Neural crest cell (in vitro differentiated cells): ENCODE results near the gene HLA-F. TPM values are rescaled to one million over a fixed set of nuclear protein-coding genes. Genes with fewer than 3 reads are reported as not detected.

Source experiments
- DNase-seq: peaks from one replicate; pipeline ENCODE4 v3.0.0; 2021; ENCODE audit warnings: low read depth, mixed read lengths, low spot score
- H3K27ac Mint-ChIP-seq: one replicate; pipeline ENCODE4 v1.8.0; 2021; ENCODE audit warnings: mild to moderate bottlenecking, mixed read lengths; ENCODE audit not compliant: unreplicated experiment
- H3K27me3 Mint-ChIP-seq: 2 replicates; pipeline ENCODE4 v1.8.0; 2021; ENCODE audit warnings: low read depth, mild to moderate bottlenecking, mixed read lengths
- H3K36me3 Mint-ChIP-seq: 2 replicates; pipeline ENCODE4 v1.8.0; 2021; ENCODE audit warnings: low read depth, mild to moderate bottlenecking, mixed read lengths
- H3K4me1 Mint-ChIP-seq: 2 replicates; pipeline ENCODE4 v1.8.0; 2021; ENCODE audit warnings: mixed read lengths
- H3K4me3 Mint-ChIP-seq: one replicate; pipeline ENCODE4 v1.8.0; 2021; ENCODE audit warnings: mild to moderate bottlenecking, mixed read lengths
- H3K9me3 Mint-ChIP-seq: 2 replicates; pipeline ENCODE4 v1.8.0; 2021; ENCODE audit warnings: mixed read lengths
- CTCF ChIP-seq: fragments of 200-600 bp; sonication (generic); conservative IDR thresholded peaks from 2 replicates; pipeline ENCODE4 v1.5.0; 2021; ENCODE audit warnings: antibody characterized with exemption, mild to moderate bottlenecking
- total RNA-seq: library from RNA; stranded (reverse); gene quantifications from 2 replicates; pipeline ENCODE4 v1.2.1, GENCODE V29; 2021

The HLA-F gene
- total RNA-seq, 1 donor from 2014 or later, result 0.98 TPM

- H3K36me3 Mint-ChIP-seq, result no peaks in the 10 kb centered on the region
- H3K9me3 Mint-ChIP-seq, result no peaks in the 10 kb centered on the region
- no peak overlapping the region for H3K27ac Mint-ChIP-seq
- DNase-seq, result no peak
- no peaks in the 10 kb centered on the region for H3K4me1 Mint-ChIP-seq
- TF ChIP-seq CTCF, result no peak
- no peak overlapping the region for H3K4me3 Mint-ChIP-seq
- H3K27me3 Mint-ChIP-seq, result peaks cover 92% of the 10 kb centered on the region
These were observed 2.0 kb downstream of the HLA-F start for GRCh38 chr6:29724937-29725869.

- H3K36me3 Mint-ChIP-seq, result no peaks in the 10 kb centered on the region
- H3K4me3 Mint-ChIP-seq, result no peak overlapping the region
- DNase-seq, result no peak
These were observed 2.8 kb downstream of the HLA-F start for GRCh38 chr6:29726001-29726400.

GRCh38 chr6:29726571-29727194 lies 3.4 kb downstream of the HLA-F start:
- Mint-ChIP-seq H3K4me3 (no peak overlapping the region), H3K36me3 (no peaks in the 10 kb centered on the region), H3K27ac (no peak overlapping the region), H3K9me3 (no peaks in the 10 kb centered on the region), H3K4me1 (no peaks in the 10 kb centered on the region), H3K27me3 (peaks cover 96% of the 10 kb centered on the region)
- DNase-seq, result no peak
- TF ChIP-seq CTCF, result no peak

More at GRCh38 chr6:29726001-29726400, 2.8 kb downstream of the HLA-F start:
- Mint-ChIP-seq H3K4me1 (no peaks in the 10 kb centered on the region), H3K27me3 (peaks cover 95% of the 10 kb centered on the region), H3K9me3 (no peaks in the 10 kb centered on the region), H3K27ac (no peak overlapping the region)
- TF ChIP-seq CTCF, result no peak

DNA sequence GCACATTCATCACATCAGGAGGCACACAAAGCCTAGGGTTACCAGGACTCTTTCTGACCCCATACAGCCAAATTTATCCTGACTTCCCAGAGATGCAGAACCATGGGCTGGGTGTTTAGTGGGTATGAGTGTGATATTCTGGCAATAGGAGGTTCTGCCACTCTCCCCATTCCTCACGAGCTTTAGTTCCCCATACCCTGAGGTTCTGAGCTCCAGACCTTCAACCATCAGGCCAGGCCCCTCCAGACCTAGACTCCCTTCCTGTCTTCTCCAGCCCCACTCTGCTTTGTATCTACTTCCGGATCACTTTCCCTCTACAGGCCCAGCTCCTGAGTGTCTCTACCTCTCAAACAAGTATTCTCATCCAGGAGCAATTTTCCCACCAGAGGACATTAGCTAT lies 4.4 kb downstream of the HLA-F start:
- no peaks in the 10 kb centered on the region for H3K9me3 Mint-ChIP-seq
- no peaks in the 10 kb centered on the region for H3K36me3 Mint-ChIP-seq
- no peak for DNase-seq
- TF ChIP-seq CTCF, result no peak
- no peaks in the 10 kb centered on the region for H3K4me1 Mint-ChIP-seq
- H3K27ac Mint-ChIP-seq, result no peak overlapping the region
- H3K27me3 Mint-ChIP-seq, result peaks cover 91% of the 10 kb centered on the region
- no peak overlapping the region for H3K4me3 Mint-ChIP-seq

DNA sequence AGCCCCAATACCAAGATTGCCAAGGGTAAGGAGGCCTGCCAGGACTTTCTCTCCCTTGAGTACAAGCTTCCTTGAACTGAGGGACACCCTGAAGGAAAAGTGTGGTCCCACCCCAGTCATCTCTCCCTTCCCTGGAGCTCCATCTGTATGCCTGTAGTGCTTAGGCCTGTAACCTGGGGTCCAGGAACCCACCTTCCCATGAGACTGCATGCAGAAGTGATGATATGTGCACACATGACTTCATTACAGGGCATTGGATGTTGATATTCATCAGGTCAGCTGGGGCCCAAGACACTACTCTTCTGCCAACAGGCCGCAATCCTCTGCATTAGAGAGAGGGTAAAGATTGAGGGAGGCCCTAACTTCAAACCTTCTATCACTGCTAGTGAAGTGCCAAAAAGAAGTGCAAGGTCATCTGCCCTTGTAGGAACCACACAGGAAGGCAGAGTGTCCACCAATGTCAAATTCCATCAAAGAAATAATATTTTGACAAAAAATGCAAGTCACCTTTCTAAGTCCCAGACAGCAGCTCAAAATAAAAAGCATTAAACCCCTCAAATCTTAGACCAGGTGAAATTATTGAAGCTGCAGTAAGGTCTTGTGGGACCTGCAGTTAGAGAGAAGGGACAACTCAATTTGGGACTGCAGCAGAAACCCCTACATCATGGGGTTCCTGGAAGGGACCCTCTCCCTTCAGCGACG lies 5.1 kb downstream of the HLA-F start:
- H3K36me3 Mint-ChIP-seq, result no peaks in the 10 kb centered on the region
- no peak overlapping the region for H3K4me3 Mint-ChIP-seq
- H3K27ac Mint-ChIP-seq, result no peak overlapping the region
- no peaks in the 10 kb centered on the region for H3K9me3 Mint-ChIP-seq
- H3K4me1 Mint-ChIP-seq, result no peaks in the 10 kb centered on the region
- DNase-seq, result no peak
- no peak for TF ChIP-seq CTCF
- H3K27me3 Mint-ChIP-seq, result peaks cover 91% of the 10 kb centered on the region
